SU-DHL-6 (cell line): ENCODE data around the gene SLC3A2.

Experiments used
- H2AFZ ChIP-seq: fragments of 200-600 bp; sonication (generic); 2 replicates; pipeline ENCODE4 v1.6.1; 2014; ENCODE audit warnings: low read depth, mild to moderate bottlenecking, moderate library complexity, mixed read lengths, antibody characterized with exemption, low read length; ENCODE audit not compliant: severe bottlenecking
- H3F3A ChIP-seq: fragments of 200-600 bp; shearing (Covaris generic); 2 replicates; pipeline ENCODE4 v1.6.0; 2016; ENCODE audit warnings: antibody characterized with exemption, mild to moderate bottlenecking; ENCODE audit not compliant: insufficient read depth
- H3K27ac ChIP-seq: fragments of 200-600 bp; sonication (generic); 2 replicates; pipeline ENCODE4 v1.5.1; 2016; ENCODE audit warnings: low read depth, mild to moderate bottlenecking, low read length, moderate library complexity, mixed read lengths
- H3K27me3 ChIP-seq: fragments of 200-600 bp; sonication (generic), shearing (Covaris generic); 2 replicates; pipeline ENCODE4 v1.6.0; 2014; ENCODE audit warnings: mild to moderate bottlenecking, low read length
- H3K36me3 ChIP-seq: fragments of 200-600 bp; sonication (generic); 2 replicates; pipeline ENCODE4 v1.6.1; 2014; ENCODE audit warnings: mild to moderate bottlenecking, low read length, mixed read lengths
- H3K4me2 ChIP-seq: fragments of 300-600, 200-600 bp; shearing (Covaris generic), sonication (generic); 2 replicates; pipeline ENCODE4 v1.6.0; 2014; ENCODE audit warnings: low read length, low read depth, mild to moderate bottlenecking; ENCODE audit not compliant: poor library complexity, severe bottlenecking
- H3K4me3 ChIP-seq: fragments of 200-600 bp; sonication (generic); 2 replicates; pipeline ENCODE4 v1.5.1; 2014; ENCODE audit warnings: antibody characterized with exemption, low read length, mild to moderate bottlenecking, mixed read lengths; ENCODE audit not compliant: insufficient read depth, poor library complexity, severe bottlenecking
- H3K79me2 ChIP-seq: fragments of 200-600 bp; sonication (generic); 2 replicates; pipeline ENCODE4 v1.6.1; 2014; ENCODE audit warnings: mild to moderate bottlenecking, low read length, moderate library complexity; ENCODE audit not compliant: insufficient read depth
- H3K9ac ChIP-seq: fragments of 200-600 bp; sonication (generic); 2 replicates; pipeline ENCODE4 v1.7.0; 2014; ENCODE audit warnings: mild to moderate bottlenecking, low read length
- H3K9me2 ChIP-seq: fragments of 200-600 bp; sonication (generic); replicated peaks from 2 replicates; pipeline ENCODE4 v1.6.1; 2014; ENCODE audit warnings: low read length; ENCODE audit not compliant: insufficient read depth
- H3K9me3 ChIP-seq: fragments of 200-600 bp; sonication (generic); 2 replicates; pipeline ENCODE4 v1.6.1; 2014; ENCODE audit warnings: low read length, mixed read lengths; ENCODE audit not compliant: insufficient read depth
- H4K20me1 ChIP-seq: fragments of 200-600 bp; sonication (generic); 2 replicates; pipeline ENCODE4 v1.6.1; 2014; ENCODE audit warnings: low read depth, mild to moderate bottlenecking, antibody characterized with exemption, low read length, moderate library complexity, mixed read lengths
- EZH2phosphoT487 ChIP-seq: fragments of 200-600 bp; sonication (generic), shearing (Covaris generic); conservative IDR thresholded peaks from 2 replicates; pipeline ENCODE4 v1.6.1; 2018; ENCODE audit warnings: mild to moderate bottlenecking, antibody characterized with exemption, low read length, moderate library complexity, mixed read lengths
- TF ChIP-seq, protein P1 (sequence below): fragments of 200-600 bp; sonication (generic); IDR thresholded peaks from one replicate; pipeline ENCODE4 v1.5.1; 2017; ENCODE audit warnings: antibody characterized with exemption, mild to moderate bottlenecking, low read length, moderate library complexity; ENCODE audit not compliant: insufficient read depth, poor library complexity, severe bottlenecking

SLC3A2 gene

DNA sequence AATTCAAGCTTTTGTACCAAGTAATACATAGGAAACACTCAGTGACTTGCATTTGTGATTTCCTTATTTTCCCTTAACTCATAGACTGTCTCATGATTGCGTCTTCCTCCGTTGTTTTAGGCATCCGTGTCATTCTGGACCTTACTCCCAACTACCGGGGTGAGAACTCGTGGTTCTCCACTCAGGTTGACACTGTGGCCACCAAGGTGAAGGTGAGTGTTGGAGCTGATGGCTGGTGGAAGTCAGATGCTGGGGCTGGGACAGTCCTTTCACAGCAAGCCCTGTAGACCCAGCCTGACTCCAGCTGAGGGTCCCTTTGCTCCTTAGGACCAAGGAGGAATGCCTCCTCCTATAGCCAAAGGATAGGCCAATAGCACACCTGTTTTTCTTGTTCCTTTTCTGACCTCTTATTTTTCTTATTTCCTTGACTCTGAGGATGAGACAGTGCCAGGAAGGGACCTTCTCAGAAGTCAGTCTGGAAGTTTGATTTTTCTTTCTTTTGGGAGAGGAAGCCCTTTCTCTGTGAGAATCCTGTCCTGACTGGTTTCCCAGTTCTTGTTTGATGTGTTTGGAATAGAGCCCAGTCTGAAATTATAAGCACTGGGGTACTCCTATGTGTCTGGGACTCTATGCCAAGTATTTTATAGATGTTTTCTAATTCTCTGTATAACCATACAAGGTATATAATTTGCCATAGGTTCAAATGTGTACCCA is 2.2 kb downstream of the SLC3A2 start:
- no peaks in the 10 kb centered on the region for H3K9me3 ChIP-seq
- peaks cover 45% of the 10 kb centered on the region for H3K36me3 ChIP-seq
- no peak overlapping the region for H3K4me3 ChIP-seq
- TF ChIP-seq, protein P1, sequence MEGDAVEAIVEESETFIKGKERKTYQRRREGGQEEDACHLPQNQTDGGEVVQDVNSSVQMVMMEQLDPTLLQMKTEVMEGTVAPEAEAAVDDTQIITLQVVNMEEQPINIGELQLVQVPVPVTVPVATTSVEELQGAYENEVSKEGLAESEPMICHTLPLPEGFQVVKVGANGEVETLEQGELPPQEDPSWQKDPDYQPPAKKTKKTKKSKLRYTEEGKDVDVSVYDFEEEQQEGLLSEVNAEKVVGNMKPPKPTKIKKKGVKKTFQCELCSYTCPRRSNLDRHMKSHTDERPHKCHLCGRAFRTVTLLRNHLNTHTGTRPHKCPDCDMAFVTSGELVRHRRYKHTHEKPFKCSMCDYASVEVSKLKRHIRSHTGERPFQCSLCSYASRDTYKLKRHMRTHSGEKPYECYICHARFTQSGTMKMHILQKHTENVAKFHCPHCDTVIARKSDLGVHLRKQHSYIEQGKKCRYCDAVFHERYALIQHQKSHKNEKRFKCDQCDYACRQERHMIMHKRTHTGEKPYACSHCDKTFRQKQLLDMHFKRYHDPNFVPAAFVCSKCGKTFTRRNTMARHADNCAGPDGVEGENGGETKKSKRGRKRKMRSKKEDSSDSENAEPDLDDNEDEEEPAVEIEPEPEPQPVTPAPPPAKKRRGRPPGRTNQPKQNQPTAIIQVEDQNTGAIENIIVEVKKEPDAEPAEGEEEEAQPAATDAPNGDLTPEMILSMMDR, result no peak
- no peak for TF ChIP-seq EZH2phosphoT487
- no peak overlapping the region for H2AFZ ChIP-seq
- H3K9me2 ChIP-seq, result no peaks in the 10 kb centered on the region
- no peak overlapping the region for H3K27ac ChIP-seq
- H3F3A ChIP-seq, result peaks cover 25% of the 10 kb centered on the region
- H3K79me2 ChIP-seq, result peaks cover 26% of the 10 kb centered on the region
- no peaks in the 10 kb centered on the region for H4K20me1 ChIP-seq
- no peaks in the 10 kb centered on the region for H3K27me3 ChIP-seq
- peak overlapping the region; percentile 93 for H3K4me2 ChIP-seq
- H3K9ac ChIP-seq, result peak overlapping the region; percentile 97; the same call in 1 of the 2 replicates

- Histone ChIP-seq H3F3A (peaks cover 30% of the 10 kb centered on the region), H3K9me3 (no peaks in the 10 kb centered on the region), H2AFZ (no peak overlapping the region), H3K36me3 (peaks cover 48% of the 10 kb centered on the region), H3K4me2 (no peak overlapping the region), H3K27me3 (no peaks in the 10 kb centered on the region), H3K4me3 (no peak overlapping the region), H3K9ac (no peak overlapping the region), H3K9me2 (no peaks in the 10 kb centered on the region), H3K27ac (no peak overlapping the region), H3K79me2 (peaks cover 26% of the 10 kb centered on the region), H4K20me1 (peaks cover under 1% of the 10 kb centered on the region; the same call in 1 of the 2 replicates)
- no peak for TF ChIP-seq EZH2phosphoT487
- TF ChIP-seq, protein P1, result no peak
Measured at GRCh38 chr11:62883673-62884072, 3.0 kb downstream of the SLC3A2 start.

- no peaks in the 10 kb centered on the region for H3K9me2 ChIP-seq
- H3K79me2 ChIP-seq, result peaks cover 26% of the 10 kb centered on the region
- H3K4me2 ChIP-seq, result no peak overlapping the region
- H3F3A ChIP-seq, result peaks cover 32% of the 10 kb centered on the region
- no peak for TF ChIP-seq EZH2phosphoT487
- TF ChIP-seq, protein P1, result no peak
- H3K9me3 ChIP-seq, result no peaks in the 10 kb centered on the region
- no peak overlapping the region for H3K4me3 ChIP-seq
- H3K9ac ChIP-seq, result no peak overlapping the region
- peaks cover 55% of the 10 kb centered on the region for H3K36me3 ChIP-seq
- peaks cover 5% of the 10 kb centered on the region; the same call in 1 of the 2 replicates for H4K20me1 ChIP-seq
- H2AFZ ChIP-seq, result no peak overlapping the region
- no peaks in the 10 kb centered on the region for H3K27me3 ChIP-seq
- no peak overlapping the region for H3K27ac ChIP-seq
Measured at GRCh38 chr11:62885137-62885750, 4.5 kb downstream of the SLC3A2 start.
